Eye (tissue), 1 donor: ENCODE data around the gene RAB10.
"Not testable (repeated sequence)": the region's sequence is repeated elsewhere in the genome, so short reads cannot be mapped to it uniquely, and the experiment has no call there.

Experiments
- DNase-seq: peaks from one replicate; pipeline ENCODE4 v3.0.0-alpha.2; 2015

Gene RAB10

GRCh38 chr2:26033818-26034636, at the start of gene RAB10:
RAB10 (plus strand) TSS chr2:26034084; CDS start chr2:26034609, 525 bp downstream.
- peak; percentile 99 for DNase-seq

- no peak for DNase-seq
Measured at GRCh38 chr2:25988134-25988533, 45.8 kb upstream of the RAB10 start.

GRCh38 chr2:25989154-25989553, 44.7 kb upstream of the RAB10 start:
- DNase-seq: no peak

- no peak for DNase-seq
Measured at GRCh38 chr2:25991965-25992364, 41.9 kb upstream of the RAB10 start.

- no peak for DNase-seq
Measured at GRCh38 chr2:25992556-25992955, 41.3 kb upstream of the RAB10 start.

GRCh38 chr2:25993049-25993448, 40.8 kb upstream of the RAB10 start:
- DNase-seq: no peak

- DNase-seq: no peak
Measured at GRCh38 chr2:25994509-25994908, 39.4 kb upstream of the RAB10 start.

GRCh38 chr2:25996844-25997243, 37.0 kb upstream of the RAB10 start:
- DNase-seq: no peak

- not testable (repeated sequence) for DNase-seq
Measured at GRCh38 chr2:25998816-25999383, 35.0 kb upstream of the RAB10 start.

GRCh38 chr2:25999406-25999805, 34.5 kb upstream of the RAB10 start:
- DNase-seq: not testable (repeated sequence)

GRCh38 chr2:26000561-26001082, 33.3 kb upstream of the RAB10 start:
- DNase-seq: no peak

- no peak for DNase-seq
Measured at GRCh38 chr2:26001743-26002351, 32.0 kb upstream of the RAB10 start.

GRCh38 chr2:26002632-26003310, 31.1 kb upstream of the RAB10 start:
- DNase-seq: no peak

GRCh38 chr2:26008095-26008494, 25.8 kb upstream of the RAB10 start:
- DNase-seq: no peak

- DNase-seq: no peak
Measured at GRCh38 chr2:26008851-26009566, 24.9 kb upstream of the RAB10 start.

GRCh38 chr2:26009567-26009963, 24.3 kb upstream of the RAB10 start:
- no peak for DNase-seq

GRCh38 chr2:26010943-26011342, 22.9 kb upstream of the RAB10 start:
- no peak for DNase-seq

- no peak for DNase-seq
Measured at GRCh38 chr2:26011609-26011989, 22.3 kb upstream of the RAB10 start.

- peak; percentile 61 for DNase-seq
Measured at GRCh38 chr2:26011990-26012856, 21.7 kb upstream of the RAB10 start.

GRCh38 chr2:26013668-26014067, 20.2 kb upstream of the RAB10 start:
- no peak for DNase-seq

- no peak for DNase-seq
Measured at GRCh38 chr2:26016012-26016705, 17.7 kb upstream of the RAB10 start.
